Jurkat, Clone E6-1 (cell line): ENCODE measurements around the gene GRAMD4. TPM values are rescaled to one million over a fixed set of nuclear protein-coding genes. Genes with fewer than 3 reads are reported as not detected.

Source experiments
- DNase-seq: peaks from one replicate; pipeline ENCODE4 v3.0.0-alpha.2; 2011; ENCODE audit warnings: low read depth, low spot score
- H3K4me3 ChIP-seq: 2 replicates; pipeline ENCODE4 v1.5.1; 2011; ENCODE audit warnings: mild to moderate bottlenecking, low read length, control low read depth, moderate library complexity
- polyA plus RNA-seq: library from polyadenylated mRNA; unstranded; fragments of >200 nt; gene quantifications from one replicate; pipeline ENCODE4 v1.2.1, GENCODE V29; 2012; ENCODE audit warnings: missing spikeins; ENCODE audit not compliant: insufficient read length, insufficient read depth

The GRAMD4 gene
- 47.0 TPM for polyA plus RNA-seq

GRCh38 chr22:46619830-46620501 is at the start of gene GRAMD4:
Gene GRAMD4 (plus strand): TSS chr22:46620386. CDS start chr22:46626800, 6,414 bp downstream.
- peak within 1 kb of the TSS; percentile 17 for H3K4me3 ChIP-seq
- DNase-seq: no peak

- H3K4me3 ChIP-seq: no peak overlapping the region
- DNase-seq: no peak
Measured at GRCh38 chr22:46571642-46572250, 48.4 kb upstream of the GRAMD4 start.

- no peak for DNase-seq
- H3K4me3 ChIP-seq: no peak overlapping the region
Measured at GRCh38 chr22:46572911-46573780, 47.0 kb upstream of the GRAMD4 start.

GRCh38 chr22:46573781-46574437 is 46.3 kb upstream of the GRAMD4 start:
- no peak overlapping the region for H3K4me3 ChIP-seq

GRCh38 chr22:46574438-46574992 is 45.7 kb upstream of the GRAMD4 start:
- no peak for DNase-seq
- no peak overlapping the region for H3K4me3 ChIP-seq

More at GRCh38 chr22:46573781-46574437, 46.3 kb upstream of the GRAMD4 start:
- no peak for DNase-seq

- DNase-seq: no peak
Measured at GRCh38 chr22:46574993-46575910, 44.9 kb upstream of the GRAMD4 start.

GRCh38 chr22:46575911-46576555 is 44.2 kb upstream of the GRAMD4 start:
- DNase-seq: no peak

More at GRCh38 chr22:46574993-46575910, 44.9 kb upstream of the GRAMD4 start:
- H3K4me3 ChIP-seq: no peak overlapping the region

GRCh38 chr22:46576556-46577367 is 43.4 kb upstream of the GRAMD4 start:
- peak; percentile 26 for DNase-seq
- H3K4me3 ChIP-seq: peak overlapping the region; percentile 90

More at GRCh38 chr22:46575911-46576555, 44.2 kb upstream of the GRAMD4 start:
- peak overlapping the region; percentile 31 for H3K4me3 ChIP-seq

GRCh38 chr22:46577368-46578249 is 42.6 kb upstream of the GRAMD4 start:
- DNase-seq: no peak
- peak overlapping the region; percentile 90 for H3K4me3 ChIP-seq

- no peak for DNase-seq
- peak overlapping the region; percentile 90 for H3K4me3 ChIP-seq
Measured at GRCh38 chr22:46578251-46578823, 41.8 kb upstream of the GRAMD4 start.

GRCh38 chr22:46578824-46579561 is 41.2 kb upstream of the GRAMD4 start:
- no peak for DNase-seq
- H3K4me3 ChIP-seq: peak overlapping the region; percentile 90

GRCh38 chr22:46579751-46580449 is 40.3 kb upstream of the GRAMD4 start:
- H3K4me3 ChIP-seq: no peak overlapping the region
- DNase-seq: no peak

GRCh38 chr22:46580940-46581537 is 39.1 kb upstream of the GRAMD4 start:
- no peak for DNase-seq
- H3K4me3 ChIP-seq: no peak overlapping the region
